ENCODE results near the gene STAM2. TPM values are rescaled to one million over a fixed set of nuclear protein-coding genes. Genes with fewer than 3 reads are reported as not detected.
"Not testable (repeated sequence)": the region's sequence is repeated elsewhere in the genome, so short reads cannot be mapped to it uniquely, and the experiment has no call there.

STAM2 gene
- total and polyA plus RNA-seq, 7 experiments from 2014 or later, result 2.6 to 22.2 (median 15.0) TPM

DNA sequence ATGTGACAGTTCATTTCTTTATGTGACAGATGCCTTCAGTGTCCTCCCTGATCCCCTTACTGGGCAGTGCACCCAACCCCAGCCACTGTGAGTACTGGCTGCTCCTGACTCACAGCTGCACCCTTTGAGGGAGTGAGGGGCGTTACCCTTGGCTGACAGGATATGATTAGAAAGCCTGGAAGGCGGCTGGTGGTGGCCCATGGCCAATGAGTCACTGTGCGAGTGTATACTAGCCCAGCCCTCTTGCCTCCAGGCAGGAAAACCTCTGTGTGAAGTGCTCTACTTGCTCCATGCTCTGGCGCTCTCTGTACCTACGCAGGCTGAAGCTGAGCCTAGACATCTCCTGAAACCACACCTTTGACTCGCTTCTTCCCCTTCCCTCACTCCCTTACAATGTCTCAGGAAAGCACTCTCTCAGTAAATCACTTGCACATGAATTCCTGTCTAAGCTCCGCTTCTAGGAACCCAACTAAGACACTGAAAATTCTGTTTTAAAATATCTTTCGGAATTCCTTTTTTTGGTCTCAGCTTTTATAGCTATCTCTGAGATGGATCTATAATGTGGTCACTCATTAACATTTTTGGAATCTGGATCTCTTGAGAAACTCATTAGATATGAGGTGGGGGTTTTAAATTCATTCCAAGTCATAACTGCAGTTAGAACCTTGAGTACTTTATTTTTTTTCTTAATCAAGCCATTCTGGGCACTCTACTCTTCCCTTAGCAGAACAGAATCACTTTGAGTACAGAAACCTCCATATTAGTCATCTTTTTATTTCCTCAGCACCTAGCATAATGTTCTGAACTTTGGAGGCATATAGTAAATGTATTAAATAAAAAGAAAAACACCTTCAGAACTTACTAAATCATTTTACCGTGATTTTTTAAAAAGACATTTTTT, 25.3 kb upstream of the STAM2 start:
- ATAC-seq (peak; percentile 61), DNase-seq (peak in 1 of 9 donors; percentile 32)
- no peak overlapping the region for H3K4me3 Mint-ChIP-seq
- intact Hi-C loops (cut with micrococcal nuclease), result no loop called here
- Histone ChIP-seq H3K9me3 (ENCODE audit: control insufficient read depth in 2 of 3, low read length in 3 of 3) (no peaks in the 10 kb centered on the region), H3K27me3 (ENCODE audit: control insufficient read depth in 2 of 2, insufficient read depth in 2 of 2, low read length in 2 of 2) (no peaks in the 10 kb centered on the region), H3K4me1 (ENCODE audit: control insufficient read depth in 2 of 2, insufficient read depth in 2 of 2, low read length in 2 of 2) (no peaks in the 10 kb centered on the region), H3K36me3 (ENCODE audit: control insufficient read depth in 2 of 3, insufficient read depth in 3 of 3, low read length in 3 of 3) (no peaks in the 10 kb centered on the region), H3K4me3 (ENCODE audit: low read length) (no peak overlapping the region), H3K27ac (ENCODE audit: low read depth, low read length) (no peak overlapping the region)
- H3K9me3 Mint-ChIP-seq, result peaks cover 0 to 7% (median 2%) of the 10 kb centered on the region in 11 donors
- no peaks in the 10 kb centered on the region for H3K36me3 Mint-ChIP-seq
- H3K27me3 Mint-ChIP-seq, result peaks cover 16 to 51% (median 30%) of the 10 kb centered on the region in 5 donors
- CTCF ChIA-PET, result no interaction called here
- POLR2A ChIA-PET, result no interaction called here
- H3K4me1 Mint-ChIP-seq, result peaks cover 0 to 8% (median 0%) of the 10 kb centered on the region in 7 donors
- H3K27ac Mint-ChIP-seq, result no peak overlapping the region

DNA sequence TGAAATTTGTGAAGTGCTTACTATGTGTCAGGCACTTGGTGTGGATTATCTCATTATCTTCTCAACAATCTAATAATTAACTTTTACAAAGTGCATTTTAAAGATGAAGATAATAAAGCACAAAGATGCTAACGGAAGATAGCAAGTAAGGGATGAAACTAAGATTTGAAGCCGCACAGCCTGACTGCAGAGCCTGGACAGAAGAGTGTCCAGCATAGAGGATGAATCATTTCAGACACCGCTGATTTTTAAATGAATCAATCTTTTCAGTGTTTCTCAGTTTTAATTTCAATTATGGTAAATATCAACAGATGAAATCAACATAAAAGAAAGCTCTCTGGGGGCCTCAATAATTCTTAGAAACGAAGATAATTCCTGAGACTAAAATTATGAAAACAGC, 24.5 kb upstream of the STAM2 start:
- DNase-seq, result no peak
- intact Hi-C loops (cut with micrococcal nuclease), result no loop called here
- Mint-ChIP-seq H3K36me3 (no peaks in the 10 kb centered on the region), H3K4me1 (peaks cover 0 to 8% (median 0%) of the 10 kb centered on the region in 7 donors), H3K27ac (no peak overlapping the region), H3K27me3 (peaks cover 18 to 54% (median 31%) of the 10 kb centered on the region in 5 donors), H3K9me3 (peaks cover 0 to 10% (median 3%) of the 10 kb centered on the region in 11 donors), H3K4me3 (no peak overlapping the region)
- Histone ChIP-seq H3K27me3 (ENCODE audit: control insufficient read depth in 2 of 2, insufficient read depth in 2 of 2, low read length in 2 of 2) (no peaks in the 10 kb centered on the region), H3K9me3 (ENCODE audit: control insufficient read depth in 2 of 3, low read length in 3 of 3) (no peaks in the 10 kb centered on the region), H3K27ac (ENCODE audit: low read depth, low read length) (no peak overlapping the region), H3K36me3 (ENCODE audit: control insufficient read depth in 2 of 3, insufficient read depth in 3 of 3, low read length in 3 of 3) (no peaks in the 10 kb centered on the region), H3K4me3 (ENCODE audit: low read length) (no peak overlapping the region), H3K4me1 (ENCODE audit: control insufficient read depth in 2 of 2, insufficient read depth in 2 of 2, low read length in 2 of 2) (no peaks in the 10 kb centered on the region)
- CTCF ChIA-PET, result no interaction called here
- POLR2A ChIA-PET, result no interaction called here
- ATAC-seq, result no peak

DNA sequence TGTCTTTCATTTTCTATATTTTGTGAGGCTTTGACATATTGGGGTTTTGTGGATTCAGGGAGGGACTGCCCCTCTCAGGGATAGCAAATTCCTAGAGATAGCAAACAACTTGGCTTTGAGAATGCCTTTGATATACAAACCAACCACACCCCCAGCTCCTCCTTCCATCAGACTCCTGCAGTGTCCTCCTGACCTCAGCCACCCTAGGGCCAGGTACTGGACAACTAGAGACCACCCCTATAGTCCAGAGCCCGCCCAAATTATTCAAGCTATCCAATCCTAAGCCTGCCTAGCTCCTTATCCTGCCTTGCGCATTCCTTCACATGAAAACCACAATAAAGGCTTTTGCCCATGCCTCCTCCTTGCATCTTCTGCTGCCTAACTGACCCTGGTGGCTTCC, 22.9 kb upstream of the STAM2 start:
- intact Hi-C loops (cut with micrococcal nuclease), result no loop called here

DNA sequence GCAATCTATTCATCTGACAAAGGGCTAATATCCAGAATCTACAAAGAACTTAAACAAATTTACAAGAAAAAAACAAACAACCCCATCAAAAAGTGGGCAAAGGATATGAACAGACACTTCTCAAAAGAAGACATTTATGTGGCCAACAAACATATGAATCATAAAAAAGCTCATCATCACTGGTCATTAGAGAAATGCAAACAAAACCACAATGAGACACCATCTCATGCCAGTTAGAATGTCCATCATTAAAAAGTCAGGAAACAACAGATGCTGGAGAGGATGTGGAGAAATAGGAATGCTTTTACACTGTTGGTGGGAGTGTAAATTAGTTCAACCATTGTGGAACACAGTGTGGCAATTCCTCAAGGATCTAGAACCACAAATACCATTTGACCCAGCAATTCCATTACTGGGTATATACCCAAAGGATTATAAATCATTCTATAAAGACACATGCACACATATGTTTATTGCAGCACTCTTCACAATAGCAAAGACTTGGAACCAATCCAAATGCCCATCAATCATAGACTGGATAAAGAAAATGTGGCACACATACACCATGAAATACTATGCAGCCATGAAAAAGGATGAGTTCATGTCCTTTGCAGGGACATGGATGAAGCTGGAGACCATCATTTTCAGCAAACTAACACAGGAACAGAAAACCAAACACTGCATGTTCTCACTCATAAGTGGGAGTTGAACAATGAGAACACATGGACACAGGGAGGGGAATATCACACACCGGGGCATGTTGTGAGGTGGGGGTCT, 22.1 kb upstream of the STAM2 start:
- H3K27ac Mint-ChIP-seq; H3K4me1 ChIP-seq (ENCODE audit: control insufficient read depth in 2 of 2, insufficient read depth in 2 of 2, low read length in 2 of 2); H3K4me3 ChIP-seq (ENCODE audit: low read length); POLR2A ChIA-PET; H3K27me3 ChIP-seq (ENCODE audit: control insufficient read depth in 2 of 2, insufficient read depth in 2 of 2, low read length in 2 of 2); H3K9me3 Mint-ChIP-seq; ATAC-seq; H3K4me3 Mint-ChIP-seq; H3K4me1 Mint-ChIP-seq; H3K27ac ChIP-seq (ENCODE audit: low read depth, low read length); H3K36me3 ChIP-seq (ENCODE audit: control insufficient read depth in 2 of 3, insufficient read depth in 3 of 3, low read length in 3 of 3); H3K9me3 ChIP-seq (ENCODE audit: control insufficient read depth in 2 of 3, low read length in 3 of 3); intact Hi-C loops (cut with micrococcal nuclease); DNase-seq; CTCF ChIA-PET; H3K36me3 Mint-ChIP-seq: not testable (repeated sequence)
- peaks cover 16 to 60% (median 31%) of the 10 kb centered on the region in 5 donors for H3K27me3 Mint-ChIP-seq

More for the DNA sequence above, 22.9 kb upstream of the STAM2 start:
- Mint-ChIP-seq H3K27ac (no peak overlapping the region), H3K27me3 (peaks cover 16 to 56% (median 32%) of the 10 kb centered on the region in 5 donors), H3K9me3 (peaks cover 0 to 10% (median 2%) of the 10 kb centered on the region in 11 donors), H3K36me3 (no peaks in the 10 kb centered on the region), H3K4me1 (peaks cover 0 to 4% (median 0%) of the 10 kb centered on the region in 7 donors), H3K4me3 (no peak overlapping the region)
- ChIA-PET POLR2A (no interaction called here), CTCF (no interaction called here)
- no peak overlapping the region for H3K27ac ChIP-seq (ENCODE audit: low read depth, low read length)
- H3K4me3 ChIP-seq (ENCODE audit: low read length), result no peak overlapping the region
- ATAC-seq, result no peak
- DNase-seq, result no peak
- no peaks in the 10 kb centered on the region for H3K27me3 ChIP-seq (ENCODE audit: control insufficient read depth in 2 of 2, insufficient read depth in 2 of 2, low read length in 2 of 2)
- H3K36me3 ChIP-seq (ENCODE audit: control insufficient read depth in 2 of 3, insufficient read depth in 3 of 3, low read length in 3 of 3), result no peaks in the 10 kb centered on the region
- no peaks in the 10 kb centered on the region for H3K4me1 ChIP-seq (ENCODE audit: control insufficient read depth in 2 of 2, insufficient read depth in 2 of 2, low read length in 2 of 2)
- H3K9me3 ChIP-seq (ENCODE audit: control insufficient read depth in 2 of 3, low read length in 3 of 3), result no peaks in the 10 kb centered on the region

DNA sequence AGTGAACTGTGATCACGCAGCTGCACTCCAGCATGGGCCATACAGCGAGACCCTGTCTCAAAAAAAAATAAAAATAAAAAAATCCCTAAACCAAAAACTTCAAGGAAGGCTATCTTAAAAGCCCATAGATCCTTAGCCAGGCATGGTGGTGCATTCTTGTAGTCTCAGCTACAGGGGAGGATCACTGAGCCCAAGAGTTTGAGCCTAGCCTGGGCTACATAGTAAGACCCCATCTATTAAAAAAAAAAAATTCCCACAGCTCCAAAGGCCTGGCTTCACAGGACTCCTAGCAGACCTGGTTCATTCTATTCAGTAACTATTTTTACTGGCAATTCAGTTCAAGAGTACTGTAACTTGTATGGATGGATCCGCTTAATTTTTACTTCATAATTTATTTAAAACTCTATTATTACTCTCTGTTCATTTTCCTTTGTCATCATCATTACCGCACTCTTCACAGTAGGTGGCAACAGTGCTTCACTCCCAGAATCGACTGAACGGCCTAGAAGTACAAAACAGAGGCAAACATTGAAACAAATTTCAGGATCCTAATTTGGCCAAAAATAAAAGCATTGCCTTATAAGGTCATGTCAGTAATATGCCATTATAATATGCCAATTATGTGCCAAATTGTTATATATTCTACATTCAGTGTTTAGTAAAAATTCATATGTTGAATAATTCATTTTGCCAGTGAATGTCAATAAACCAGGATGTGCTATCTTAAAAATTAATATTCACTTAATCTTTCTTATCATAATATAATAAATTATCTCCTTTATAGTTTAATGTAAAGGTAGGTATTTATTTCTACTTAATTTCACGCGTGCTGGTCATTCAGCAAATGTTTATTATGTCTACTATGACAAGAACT, 14.3 kb upstream of the STAM2 start:
- peaks cover 0 to 8% of the 10 kb centered on the region in 2 donors for H3K27me3 ChIP-seq (ENCODE audit: control insufficient read depth in 2 of 2, insufficient read depth in 2 of 2, low read length in 2 of 2)
- DNase-seq, result no peak
- peaks cover 5 to 37% (median 30%) of the 10 kb centered on the region in 5 donors for H3K27me3 Mint-ChIP-seq
- ATAC-seq, result peak; percentile 61
- no peaks in the 10 kb centered on the region for H3K36me3 ChIP-seq (ENCODE audit: control insufficient read depth in 2 of 3, insufficient read depth in 3 of 3, low read length in 3 of 3)
- peaks cover 2 to 6% (median 3%) of the 10 kb centered on the region in 5 donors for H3K36me3 Mint-ChIP-seq
- no peak overlapping the region for H3K27ac Mint-ChIP-seq
- ChIA-PET CTCF (no interaction called here), POLR2A (no interaction called here)
- H3K4me1 ChIP-seq (ENCODE audit: control insufficient read depth in 2 of 2, insufficient read depth in 2 of 2, low read length in 2 of 2), result no peaks in the 10 kb centered on the region
- intact Hi-C loops (cut with micrococcal nuclease), result loop anchor here in 1 of 2 donors (1.0 kb wide), 1 partner anchor 445 kb away; no protein-coding TSS in a partner anchor
- H3K27ac ChIP-seq (ENCODE audit: low read depth, low read length), result no peak overlapping the region
- H3K4me3 Mint-ChIP-seq, result no peak overlapping the region
- no peaks in the 10 kb centered on the region for H3K9me3 ChIP-seq (ENCODE audit: control insufficient read depth in 2 of 3, low read length in 3 of 3)
- no peak overlapping the region for H3K4me3 ChIP-seq (ENCODE audit: low read length)
- H3K4me1 Mint-ChIP-seq, result peaks cover 0 to 9% (median 4%) of the 10 kb centered on the region in 7 donors
- peaks cover 0 to 10% (median 2%) of the 10 kb centered on the region in 11 donors for H3K9me3 Mint-ChIP-seq

DNA sequence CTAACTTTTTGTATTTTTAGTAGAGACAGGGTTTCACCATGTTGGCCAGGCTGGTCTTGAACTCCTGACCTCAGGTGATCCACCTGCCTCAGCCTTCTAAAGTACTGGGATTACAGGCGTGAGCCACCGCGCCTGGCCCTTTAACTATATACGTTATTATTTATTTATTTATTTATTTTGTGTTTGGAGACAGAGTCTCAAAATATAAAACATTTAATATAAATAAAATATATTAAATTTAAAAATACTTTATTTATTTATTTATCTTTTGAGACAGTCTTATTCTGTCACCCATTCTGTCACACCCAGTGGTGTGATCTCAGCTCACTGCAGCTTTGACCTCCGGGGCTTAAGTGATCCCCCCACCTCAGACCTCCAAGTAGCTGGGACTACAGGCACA, 11.2 kb upstream of the STAM2 start:
- H3K27ac ChIP-seq (ENCODE audit: low read depth, low read length); ATAC-seq; H3K36me3 Mint-ChIP-seq; H3K9me3 ChIP-seq (ENCODE audit: control insufficient read depth in 2 of 3, low read length in 3 of 3); H3K4me3 Mint-ChIP-seq; DNase-seq; H3K27ac Mint-ChIP-seq; H3K4me3 ChIP-seq (ENCODE audit: low read length); POLR2A ChIA-PET; H3K36me3 ChIP-seq (ENCODE audit: control insufficient read depth in 2 of 3, insufficient read depth in 3 of 3, low read length in 3 of 3); intact Hi-C loops (cut with micrococcal nuclease); H3K4me1 ChIP-seq (ENCODE audit: control insufficient read depth in 2 of 2, insufficient read depth in 2 of 2, low read length in 2 of 2); H3K27me3 ChIP-seq (ENCODE audit: control insufficient read depth in 2 of 2, insufficient read depth in 2 of 2, low read length in 2 of 2): not testable (repeated sequence)
- Mint-ChIP-seq H3K27me3 (peaks cover 7 to 28% (median 16%) of the 10 kb centered on the region in 5 donors), H3K9me3 (peaks cover 0 to 18% (median 5%) of the 10 kb centered on the region in 11 donors), H3K4me1 (peaks cover 6 to 28% (median 13%) of the 10 kb centered on the region in 7 donors)
- CTCF ChIA-PET, result interaction anchor here (0.7 to 1.1 kb wide), 2 partner anchors 10 to 288 kb away, joined by 3 read pairs; no protein-coding TSS in a partner anchor
